Stimulated activated CD4-positive, alpha-beta T cell treated with anti-CD3 and anti-CD28 coated beads, TNF-alpha, amount 100 ng/mL, for 48 hours (primary cell): ENCODE results near the gene TSEN34.
"Not testable (repeated sequence)": the region's sequence is repeated elsewhere in the genome, so short reads cannot be mapped to it uniquely, and the experiment has no call there.

Experiments
- DNase-seq, 3 donors: peaks; one replicate each; pipeline ENCODE4 v3.0.0-alpha.2; 2020; ENCODE audit warnings: low read depth in 3 of 3

TSEN34 gene

GRCh38 chr19:54160854-54161253 lies 30.3 kb upstream of the TSEN34 start:
- no peak for DNase-seq

DNA sequence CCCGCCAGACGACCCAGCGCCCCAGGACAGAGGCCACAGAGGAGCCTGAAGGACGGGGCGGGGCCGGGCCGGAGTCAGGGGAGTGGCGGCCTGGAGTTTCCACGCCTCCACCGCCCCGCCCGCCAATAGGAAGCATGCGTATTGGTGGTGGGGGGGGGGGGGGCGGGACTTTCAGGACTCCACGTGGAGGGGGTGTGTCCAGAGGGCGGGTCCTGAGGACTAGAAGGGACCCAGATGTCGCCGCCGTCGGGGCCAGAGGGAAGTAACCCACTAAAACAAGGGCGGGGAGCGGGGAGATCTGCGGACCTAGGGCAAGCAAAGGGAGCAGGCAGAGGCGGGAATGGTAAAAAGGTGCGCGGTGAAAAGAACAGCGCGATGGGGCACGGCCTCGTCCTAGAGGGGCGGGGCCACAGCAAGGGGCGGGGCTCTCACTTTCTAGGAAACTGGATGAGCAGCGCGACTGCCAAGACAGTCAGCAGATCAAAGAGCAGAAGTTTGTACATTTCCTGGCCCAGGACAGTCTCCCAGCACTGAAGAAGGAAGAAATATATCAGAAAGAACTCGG lies 28.8 kb upstream of the TSEN34 start:
- DNase-seq: peak; percentile 58 to 86 (median 71)

DNA sequence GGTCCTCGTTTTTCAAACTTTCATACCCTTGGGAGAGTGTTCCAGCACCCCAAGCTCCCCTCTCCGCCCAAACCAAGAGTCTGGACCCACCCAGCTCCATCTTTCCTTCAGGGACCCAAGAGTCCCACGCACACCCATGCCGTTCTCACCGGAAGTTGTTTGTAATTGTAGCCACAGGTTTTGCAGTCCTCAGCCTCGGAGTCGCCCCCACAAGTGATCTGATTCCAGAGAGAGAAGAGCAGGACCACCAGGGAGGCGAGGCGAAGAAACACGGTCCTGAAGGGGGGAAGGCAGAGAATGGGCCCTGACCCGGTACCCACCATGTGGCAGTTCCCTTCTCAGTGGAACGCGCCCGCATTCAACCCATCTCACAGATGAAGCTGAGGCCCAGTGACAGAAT lies 28.2 kb upstream of the TSEN34 start:
- DNase-seq: no peak

GRCh38 chr19:54164369-54165068 lies 26.6 kb upstream of the TSEN34 start:
- peak; percentile 39 to 49 (median 48) for DNase-seq

DNA sequence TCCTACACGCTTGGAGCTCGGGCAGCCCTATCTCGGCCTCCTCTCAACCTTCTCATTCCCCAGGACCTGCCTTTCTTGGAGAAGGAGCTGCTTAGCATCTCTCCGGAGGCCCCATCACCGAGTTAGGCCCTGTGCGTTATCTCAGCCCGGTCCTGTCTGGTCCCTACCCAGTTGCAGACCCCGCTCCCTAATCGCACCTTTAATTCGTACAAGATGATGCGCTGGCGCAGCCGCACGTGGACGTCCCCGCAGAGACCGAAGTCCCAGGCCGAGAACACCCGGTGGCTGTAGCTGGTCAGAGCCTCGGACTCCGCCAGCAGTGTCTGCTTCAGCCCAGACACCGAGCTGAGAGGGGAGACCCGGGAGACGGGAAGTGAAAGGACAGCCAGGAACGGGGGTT lies 25.9 kb upstream of the TSEN34 start:
- DNase-seq: no peak

GRCh38 chr19:54168174-54168917 lies 22.8 kb upstream of the TSEN34 start:
- DNase-seq: peak; percentile 77 to 92 (median 91)

DNA sequence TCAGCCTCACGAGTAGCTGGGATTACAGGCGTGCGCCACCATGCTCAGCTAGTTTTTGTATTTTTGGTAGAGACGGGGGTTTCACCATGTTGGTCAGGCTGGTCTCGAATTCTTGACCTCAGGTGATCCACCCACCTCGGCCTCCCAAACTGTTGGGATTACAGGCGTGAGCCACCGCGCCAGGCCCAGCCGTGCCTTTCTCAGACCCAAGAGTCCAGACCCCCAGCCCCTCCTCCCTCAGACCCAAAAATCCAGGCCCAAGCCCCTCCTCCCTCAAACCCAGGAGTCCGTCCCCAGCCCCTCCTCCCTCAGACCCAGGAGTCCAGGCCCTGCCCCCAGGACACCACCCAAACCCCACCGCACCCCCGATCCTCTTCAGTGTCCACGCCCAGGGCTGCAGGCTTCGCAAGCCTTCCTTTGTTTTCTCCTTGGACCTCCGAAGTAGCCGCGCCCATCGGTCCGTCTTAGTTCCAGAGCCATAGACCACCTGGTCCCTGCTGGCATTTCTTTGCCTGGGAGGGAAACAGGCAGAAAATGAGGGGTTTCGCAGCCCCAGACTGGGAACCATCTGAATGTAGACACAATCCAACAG lies 21.9 kb upstream of the TSEN34 start:
- no peak for DNase-seq

DNA sequence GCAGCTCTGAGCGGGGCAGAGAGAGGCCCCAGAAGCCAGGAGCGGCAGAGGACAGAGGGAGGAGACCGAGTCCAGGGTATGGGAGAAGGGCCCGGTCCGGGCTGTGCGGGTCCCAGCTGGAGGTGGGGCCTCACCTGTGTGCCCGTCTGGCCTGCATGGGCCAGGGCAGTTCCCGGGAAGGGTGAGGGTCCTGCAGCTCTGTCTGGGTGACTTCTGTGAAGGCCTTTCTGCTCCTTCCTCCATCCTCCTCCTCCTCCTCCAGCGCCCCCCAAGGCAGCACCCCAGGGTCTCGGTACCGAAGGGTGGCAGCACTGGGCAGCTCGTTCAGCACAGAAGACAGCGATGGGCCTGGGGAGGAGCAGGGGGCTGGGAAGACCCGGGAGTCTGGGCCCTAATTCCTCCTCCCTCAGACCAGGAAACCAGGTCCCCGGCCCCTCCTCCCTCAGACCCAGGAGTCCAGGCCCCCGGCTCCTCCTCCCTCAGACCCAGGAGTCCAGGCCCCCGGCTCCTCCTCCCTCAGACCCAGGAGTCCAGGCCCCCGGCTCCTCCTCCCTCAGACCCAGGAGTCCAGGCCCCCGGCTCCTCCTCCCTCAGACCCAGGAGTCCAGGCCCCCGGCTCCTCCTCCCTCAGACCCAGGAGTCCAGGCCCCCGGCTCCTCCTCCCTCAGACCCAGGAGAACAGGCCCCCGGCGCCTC lies 19.2 kb upstream of the TSEN34 start:
- DNase-seq: not testable (repeated sequence)

- DNase-seq: no peak
Observed at GRCh38 chr19:54172471-54173358, 18.4 kb upstream of the TSEN34 start, which contains the start of gene TMC4. Gene TMC4, minus strand, starts transcription at chr19:54173160. Its CDS starts 43 bp downstream, at chr19:54173117.

DNA sequence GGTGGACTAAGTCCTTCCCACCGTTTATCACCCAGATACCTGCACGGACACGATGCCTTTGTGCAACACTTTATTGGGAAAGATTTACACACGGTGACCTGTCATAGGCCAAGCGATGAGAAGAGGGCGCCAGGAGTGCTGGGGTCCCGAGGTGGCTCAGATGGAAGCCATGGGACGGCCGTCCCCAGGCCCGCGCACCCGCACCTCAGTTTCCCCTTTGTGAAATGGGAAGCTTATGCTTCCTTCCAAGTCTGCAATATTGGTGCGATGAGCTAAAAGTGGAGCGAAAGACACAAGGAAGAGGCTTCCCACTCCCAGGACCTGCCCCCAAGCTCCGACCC lies 17.8 kb upstream of the TSEN34 start:
- no peak for DNase-seq

DNA sequence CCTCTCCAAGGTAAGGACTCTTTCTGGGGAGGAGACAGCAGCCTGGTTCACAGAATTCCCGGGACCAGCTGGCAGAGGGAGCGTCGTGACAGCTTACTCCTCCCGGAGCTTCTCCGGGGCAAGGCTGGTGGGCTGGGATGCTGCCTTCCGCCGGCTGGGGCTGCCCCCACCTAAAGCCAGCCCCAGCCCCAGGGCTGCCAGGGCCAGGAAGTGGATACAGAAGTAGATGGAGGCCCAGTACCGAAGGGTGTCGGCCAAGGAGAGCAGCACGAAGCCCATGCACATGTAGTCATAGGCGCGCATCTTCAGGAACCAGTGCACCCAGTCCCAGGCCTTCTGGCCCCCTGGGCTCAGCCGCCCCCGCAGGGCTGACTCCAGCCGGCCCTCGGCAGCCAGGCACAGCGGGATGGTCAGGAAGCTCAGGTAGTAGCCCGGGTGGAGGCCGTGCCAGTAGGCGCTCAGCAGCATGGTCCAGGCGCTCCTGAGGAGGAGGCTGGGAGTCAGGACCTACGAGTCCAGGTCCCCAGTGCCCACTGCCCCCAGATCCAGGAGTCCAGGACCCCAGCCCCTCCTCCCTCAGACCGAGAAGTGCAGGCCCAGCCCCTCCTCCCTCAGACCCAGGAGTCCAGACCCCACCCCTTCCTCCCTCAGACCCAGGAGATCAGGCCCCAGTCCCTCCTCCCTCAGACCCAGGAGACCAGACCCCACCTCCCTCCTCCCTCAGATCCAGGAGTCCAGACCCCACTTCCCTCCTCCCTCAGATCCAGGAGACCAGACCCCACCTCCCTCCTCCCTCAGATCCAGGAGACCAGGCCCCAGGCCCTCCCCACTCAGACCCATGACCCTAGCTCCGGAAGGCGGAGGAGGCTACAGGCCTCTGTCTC lies 16.9 kb upstream of the TSEN34 start:
- no peak for DNase-seq

DNA sequence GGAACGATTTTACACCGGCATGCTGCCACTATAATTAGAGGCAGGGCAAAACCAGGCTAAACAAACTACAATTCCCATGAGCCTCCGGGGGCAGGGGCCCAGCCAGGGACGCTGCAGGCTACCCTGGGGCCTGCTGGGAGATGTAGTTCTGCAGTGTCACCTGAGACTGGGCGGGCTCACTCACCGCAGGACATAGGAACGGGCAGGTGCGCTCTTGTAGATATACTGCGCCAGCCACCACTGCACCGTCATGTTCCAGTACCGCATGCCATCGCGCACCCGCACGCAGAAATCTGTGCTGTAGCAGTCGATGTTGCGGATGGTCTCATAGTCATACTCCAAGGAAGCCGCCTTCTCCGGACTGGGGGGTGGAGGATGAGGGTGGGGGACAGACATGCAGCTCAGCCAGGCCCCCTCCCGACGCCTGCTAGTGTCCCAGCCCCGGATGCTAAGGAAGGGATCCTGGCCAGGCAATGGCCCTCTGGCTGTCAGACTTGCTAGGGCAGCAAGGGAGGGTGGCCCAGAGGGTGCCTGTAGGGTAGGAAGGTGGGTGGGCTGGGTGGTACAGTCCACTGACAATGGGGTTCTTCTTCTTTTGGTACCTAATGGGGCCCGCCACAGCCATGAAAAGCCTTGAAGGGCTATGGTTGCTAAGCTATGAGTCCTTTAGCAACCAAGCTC lies 12.4 kb upstream of the TSEN34 start:
- no peak for DNase-seq

DNA sequence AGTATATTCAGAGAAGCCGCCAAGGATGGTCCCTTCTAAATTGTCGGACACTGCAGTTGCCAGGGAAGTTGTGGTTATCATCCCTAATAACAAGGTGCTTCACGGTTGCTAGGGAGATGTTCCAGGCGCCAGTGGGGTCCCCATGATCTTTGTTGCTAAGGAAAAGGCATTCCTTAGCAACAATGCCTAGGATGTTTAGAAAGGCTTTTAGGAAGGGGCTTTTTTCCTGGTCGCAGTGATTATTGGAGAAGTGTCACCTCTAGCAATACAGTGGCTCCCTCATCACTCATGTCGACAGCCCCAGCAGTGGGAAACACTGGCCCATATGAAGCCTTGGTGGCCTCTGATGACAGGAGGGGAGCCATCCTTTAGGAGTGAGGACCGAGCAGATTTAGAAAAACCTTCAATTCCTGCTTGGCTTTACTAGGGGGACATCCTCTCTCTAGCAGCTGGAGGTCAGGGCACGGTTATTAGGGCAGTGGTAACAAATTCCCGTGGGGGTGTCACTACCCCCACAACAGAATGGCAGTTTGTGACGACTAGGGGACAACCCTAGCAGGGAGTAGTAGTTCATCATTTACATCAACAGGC lies 11.8 kb upstream of the TSEN34 start:
- DNase-seq: no peak

GRCh38 chr19:54179921-54180461 lies 11.1 kb upstream of the TSEN34 start:
- DNase-seq: no peak

DNA sequence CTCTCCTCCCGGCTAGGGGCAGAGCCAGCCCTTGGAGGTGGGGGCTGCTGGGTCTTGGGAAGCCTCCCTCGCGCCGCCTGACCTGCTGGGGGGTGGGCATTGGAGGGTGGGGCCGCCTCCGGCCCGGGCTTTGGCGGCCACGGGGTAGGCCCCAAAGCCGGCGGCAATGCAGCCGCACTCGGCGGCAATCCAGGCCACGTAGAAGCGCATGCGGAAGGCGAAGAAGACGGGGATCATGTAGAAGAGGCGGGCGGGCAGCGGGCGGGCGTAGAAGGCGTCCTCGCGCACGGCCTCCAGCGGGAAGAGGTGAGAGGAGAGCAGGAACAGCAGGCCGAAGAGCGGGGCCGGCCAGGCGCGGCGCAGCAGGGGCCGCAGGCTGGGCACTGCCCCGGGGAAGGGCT lies 10.4 kb upstream of the TSEN34 start:
- DNase-seq: no peak

DNA sequence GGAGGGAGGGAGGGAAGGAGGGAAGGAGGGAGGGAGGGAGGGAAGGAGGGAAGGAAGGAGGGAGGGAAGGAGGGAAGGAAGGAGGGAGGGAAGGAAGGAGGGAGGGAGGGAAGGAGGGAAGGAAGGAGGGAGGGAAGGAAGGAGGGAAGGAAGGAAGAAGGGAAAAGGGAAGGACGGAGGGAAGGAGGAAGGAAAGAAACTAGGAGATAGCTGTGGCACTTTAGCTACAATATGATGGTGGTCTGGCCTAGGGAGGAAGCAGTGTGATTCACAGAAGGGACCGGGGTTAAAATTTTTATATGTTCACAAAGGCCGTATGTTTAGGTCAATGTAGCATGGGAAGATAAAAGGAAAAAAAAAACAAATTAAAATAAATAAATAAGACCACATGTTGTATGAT lies 9.2 kb upstream of the TSEN34 start:
- DNase-seq: not testable (repeated sequence)

- no peak for DNase-seq
Observed at GRCh38 chr19:54183431-54183830, 7.7 kb upstream of the TSEN34 start.

DNA sequence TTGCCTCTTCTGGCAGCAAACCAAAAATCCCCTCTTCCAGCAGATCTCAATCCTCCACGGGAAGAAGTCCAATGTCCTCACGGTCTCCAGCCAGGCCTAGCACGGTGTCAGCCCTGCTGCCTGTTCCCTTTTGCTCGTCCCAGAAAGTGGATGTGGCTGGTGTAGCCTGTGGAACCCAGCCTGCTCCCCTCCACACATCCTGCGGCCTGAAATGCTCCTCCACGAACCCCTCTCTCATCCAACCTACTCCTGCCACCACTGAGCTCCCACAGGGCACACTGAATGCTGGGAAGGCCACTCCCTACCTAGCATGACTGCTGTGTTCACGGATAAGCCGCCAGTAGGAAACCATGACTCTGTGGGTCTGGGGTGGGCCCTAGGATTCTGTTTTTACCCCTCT lies 4.8 kb upstream of the TSEN34 start:
- DNase-seq: no peak

- DNase-seq: no peak
Observed at GRCh38 chr19:54186934-54187381, 4.2 kb upstream of the TSEN34 start.
